ENCODE data around the gene GPATCH8. TPM values are rescaled to one million over a fixed set of nuclear protein-coding genes. Genes with fewer than 3 reads are reported as not detected.

Gene GPATCH8
- total RNA-seq, 2 donors from 2014 or later = 25.7 to 33.9 TPM

- peaks cover 17% of the 10 kb centered on the region for H3K4me1 ChIP-seq
- TF ChIP-seq POLR2A (IDR thresholded peaks at IDR 0.05) (no peak), CTCF (IDR thresholded peaks at IDR 0.05) (no peak)
- no peak overlapping the region for H3K27ac ChIP-seq
- no peaks in the 10 kb centered on the region for H3K27me3 ChIP-seq
- intact Hi-C loops (cut with DNase I) = no loop called here
- no peak for DNase-seq
- WGBS, 2 donors = 17 to 32% methylated on average over 12 to 29 of the region's 29 CpGs
- H3K9me3 ChIP-seq = no peaks in the 10 kb centered on the region
- no peak overlapping the region for H3K4me3 ChIP-seq
- H3K36me3 ChIP-seq (replicated peaks in 1 of 2; ENCODE audit: insufficient read depth in 1 of 2, low read depth in 2 of 2) = no peaks in the 10 kb centered on the region
- no peak for ATAC-seq
Observed at GRCh38 chr17:44384281-44384822, 118.9 kb downstream of the GPATCH8 start.

- H3K4me3 ChIP-seq = no peak overlapping the region
- H3K9me3 ChIP-seq = no peaks in the 10 kb centered on the region
- peaks cover 17% of the 10 kb centered on the region for H3K4me1 ChIP-seq
- no peaks in the 10 kb centered on the region for H3K36me3 ChIP-seq (replicated peaks in 1 of 2; ENCODE audit: insufficient read depth in 1 of 2, low read depth in 2 of 2)
- no peak for TF ChIP-seq POLR2A (IDR thresholded peaks at IDR 0.05)
- ATAC-seq (no peak), DNase-seq (no peak)
- no peak overlapping the region for H3K27ac ChIP-seq
- intact Hi-C loops (cut with DNase I) = no loop called here
- 62 to 87% methylated on average over 8 to 16 of the region's 16 CpGs for WGBS, 2 donors
- H3K27me3 ChIP-seq = no peaks in the 10 kb centered on the region
Observed at GRCh38 chr17:44383861-44384260, 119.3 kb downstream of the GPATCH8 start.

GRCh38 chr17:44383363-44383762, 119.8 kb downstream of the GPATCH8 start:
- Histone ChIP-seq H3K36me3 (replicated peaks in 1 of 2; ENCODE audit: insufficient read depth in 1 of 2, low read depth in 2 of 2) (no peaks in the 10 kb centered on the region), H3K9me3 (no peaks in the 10 kb centered on the region), H3K4me1 (peaks cover 17% of the 10 kb centered on the region), H3K4me3 (no peak overlapping the region), H3K27me3 (no peaks in the 10 kb centered on the region), H3K27ac (no peak overlapping the region)
- DNase-seq (no peak), ATAC-seq (no peak)
- TF ChIP-seq CTCF (IDR thresholded peaks at IDR 0.05) (no peak), POLR2A (IDR thresholded peaks at IDR 0.05) (no peak)
- 92 to 96% methylated on average over 11 to 15 of the region's 15 CpGs for WGBS, 2 donors
- intact Hi-C loops (cut with DNase I) = no loop called here

- intact Hi-C loops (cut with DNase I) = no loop called here
- TF ChIP-seq CTCF (IDR thresholded peaks at IDR 0.05) = no peak
- DNase-seq = no peak
- Histone ChIP-seq H3K4me3 (no peak overlapping the region), H3K36me3 (replicated peaks in 1 of 2; ENCODE audit: insufficient read depth in 1 of 2, low read depth in 2 of 2) (no peaks in the 10 kb centered on the region), H3K27ac (no peak overlapping the region), H3K9me3 (no peaks in the 10 kb centered on the region), H3K4me1 (peaks cover 17% of the 10 kb centered on the region), H3K27me3 (no peaks in the 10 kb centered on the region)
- ATAC-seq = no peak
- WGBS, 2 donors = 81 to 84% methylated on average over 6 of the region's 6 CpGs
Observed at GRCh38 chr17:44382917-44383316, 120.3 kb downstream of the GPATCH8 start.

GRCh38 chr17:44381810-44382305, 121.3 kb downstream of the GPATCH8 start:
- Histone ChIP-seq H3K4me3 (no peak overlapping the region), H3K9me3 (no peaks in the 10 kb centered on the region), H3K36me3 (replicated peaks in 1 of 2; ENCODE audit: insufficient read depth in 1 of 2, low read depth in 2 of 2) (no peaks in the 10 kb centered on the region), H3K27ac (no peak overlapping the region), H3K27me3 (no peaks in the 10 kb centered on the region), H3K4me1 (peaks cover 17% of the 10 kb centered on the region)
- intact Hi-C loops (cut with DNase I) = no loop called here
- ATAC-seq (no peak), DNase-seq (no peak)
- 65 to 74% methylated on average over 4 of the region's 4 CpGs for WGBS, 2 donors
- TF ChIP-seq POLR2A (IDR thresholded peaks at IDR 0.05) (no peak), CTCF (IDR thresholded peaks at IDR 0.05) (no peak)

All from body of pancreas (tissue), 4 donors.